NOMO-1 (cell line): ENCODE results near the gene RHOV.
A peak's percentile ranks its signal among the peaks of the same experiment; 100 is the strongest.
"Not testable (repeated sequence)": the region's sequence is repeated elsewhere in the genome, so short reads cannot be mapped to it uniquely, and the experiment has no call there.

Experiments used
- DNase-seq, 2 experiments: peaks; one replicate each; lab custom pipeline; 2025; ENCODE audit not compliant: unreplicated experiment in 2 of 2; lab: John Stamatoyannopoulos, UW

RHOV gene

GRCh38 chr15:40875991-40876730, 2.1 kb upstream of the RHOV start:
- DNase-seq = no peak

GRCh38 chr15:40872791-40873693, 992 bp downstream of the RHOV start:
- no peak for DNase-seq

- no peak for DNase-seq
Observed at GRCh38 chr15:40871749-40872617, 2.1 kb downstream of the RHOV start.

- DNase-seq = no peak
Observed at GRCh38 chr15:40870716-40871115, 3.3 kb downstream of the RHOV start.

- no peak for DNase-seq
Observed at GRCh38 chr15:40869686-40870085, 4.3 kb downstream of the RHOV start.

GRCh38 chr15:40867199-40867598, 6.8 kb downstream of the RHOV start:
- no peak for DNase-seq

GRCh38 chr15:40863660-40864270, 10.3 kb downstream of the RHOV start:
- no peak for DNase-seq

GRCh38 chr15:40861147-40861546, 12.9 kb downstream of the RHOV start:
- not testable (repeated sequence) for DNase-seq

GRCh38 chr15:40859206-40859851, 14.7 kb downstream of the RHOV start:
- peak; percentile 37 to 58 for DNase-seq

GRCh38 chr15:40858706-40859105, 15.3 kb downstream of the RHOV start:
- no peak for DNase-seq

- DNase-seq = peak; percentile 33 to 55
Observed at GRCh38 chr15:40857601-40858341, 16.3 kb downstream of the RHOV start.

- no peak for DNase-seq
Observed at GRCh38 chr15:40856746-40857145, 17.3 kb downstream of the RHOV start.

- no peak for DNase-seq
Observed at GRCh38 chr15:40855706-40856234, 18.3 kb downstream of the RHOV start.

- DNase-seq = no peak
Observed at GRCh38 chr15:40854161-40854560, 19.9 kb downstream of the RHOV start.

- DNase-seq = no peak
Observed at GRCh38 chr15:40853241-40853890, 20.7 kb downstream of the RHOV start.

- no peak for DNase-seq
Observed at GRCh38 chr15:40852529-40852928, 21.5 kb downstream of the RHOV start.

GRCh38 chr15:40850576-40851112, 23.4 kb downstream of the RHOV start:
- no peak for DNase-seq

GRCh38 chr15:40847223-40847961, 26.6 kb downstream of the RHOV start:
- DNase-seq = peak; percentile 93 to 96
